ENCODE results near the gene TNFRSF1A.

DNA sequence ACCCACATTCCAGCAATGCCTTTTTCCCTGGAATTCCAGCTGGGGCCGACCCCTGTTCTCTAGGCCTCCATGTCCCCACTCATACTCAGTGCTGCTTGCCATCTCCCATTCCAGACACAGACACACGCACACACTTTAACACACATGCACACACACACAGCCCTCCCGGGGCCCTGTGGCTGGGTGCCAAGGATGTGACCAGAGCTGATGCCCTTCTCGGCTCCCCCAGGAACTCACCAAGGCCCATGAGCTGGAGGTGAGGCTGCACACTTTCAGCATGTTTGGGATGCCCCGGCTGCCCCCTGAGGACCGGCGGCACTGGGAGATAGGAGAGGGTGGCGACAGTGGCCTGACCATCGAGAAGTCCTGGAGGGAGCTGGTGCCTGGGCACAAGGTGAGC lies 27.1 kb downstream of the TNFRSF1A start:
- TF ChIP-seq, protein P1, sequence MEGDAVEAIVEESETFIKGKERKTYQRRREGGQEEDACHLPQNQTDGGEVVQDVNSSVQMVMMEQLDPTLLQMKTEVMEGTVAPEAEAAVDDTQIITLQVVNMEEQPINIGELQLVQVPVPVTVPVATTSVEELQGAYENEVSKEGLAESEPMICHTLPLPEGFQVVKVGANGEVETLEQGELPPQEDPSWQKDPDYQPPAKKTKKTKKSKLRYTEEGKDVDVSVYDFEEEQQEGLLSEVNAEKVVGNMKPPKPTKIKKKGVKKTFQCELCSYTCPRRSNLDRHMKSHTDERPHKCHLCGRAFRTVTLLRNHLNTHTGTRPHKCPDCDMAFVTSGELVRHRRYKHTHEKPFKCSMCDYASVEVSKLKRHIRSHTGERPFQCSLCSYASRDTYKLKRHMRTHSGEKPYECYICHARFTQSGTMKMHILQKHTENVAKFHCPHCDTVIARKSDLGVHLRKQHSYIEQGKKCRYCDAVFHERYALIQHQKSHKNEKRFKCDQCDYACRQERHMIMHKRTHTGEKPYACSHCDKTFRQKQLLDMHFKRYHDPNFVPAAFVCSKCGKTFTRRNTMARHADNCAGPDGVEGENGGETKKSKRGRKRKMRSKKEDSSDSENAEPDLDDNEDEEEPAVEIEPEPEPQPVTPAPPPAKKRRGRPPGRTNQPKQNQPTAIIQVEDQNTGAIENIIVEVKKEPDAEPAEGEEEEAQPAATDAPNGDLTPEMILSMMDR (IDR thresholded peaks at IDR 0.05), result no peak
- TF ChIP-seq, protein P2, sequence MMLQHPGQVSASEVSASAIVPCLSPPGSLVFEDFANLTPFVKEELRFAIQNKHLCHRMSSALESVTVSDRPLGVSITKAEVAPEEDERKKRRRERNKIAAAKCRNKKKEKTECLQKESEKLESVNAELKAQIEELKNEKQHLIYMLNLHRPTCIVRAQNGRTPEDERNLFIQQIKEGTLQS (CRISPR knock-in tag; conservative IDR thresholded peaks at IDR 0.05), result no peak
- TF ChIP-seq, protein P3, sequence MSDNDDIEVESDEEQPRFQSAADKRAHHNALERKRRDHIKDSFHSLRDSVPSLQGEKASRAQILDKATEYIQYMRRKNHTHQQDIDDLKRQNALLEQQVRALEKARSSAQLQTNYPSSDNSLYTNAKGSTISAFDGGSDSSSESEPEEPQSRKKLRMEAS (CRISPR knock-in tag; IDR thresholded peaks at IDR 0.05), result no peak
- TF ChIP-seq NFYB (CRISPR knock-in tag; conservative IDR thresholded peaks at IDR 0.05; ENCODE audit: low read depth) (no peak), JAZF1 (CRISPR knock-in tag; IDR thresholded peaks at IDR 0.05) (no peak)
